ENCODE measurements around the gene TMEM121. TPM values are rescaled to one million over a fixed set of nuclear protein-coding genes. Genes with fewer than 3 reads are reported as not detected.

The TMEM121 gene
- 1 to 10 TPM; 3.2 to 7.2 (median 5.4) TPM for polyA plus RNA-seq (ENCODE audit: insufficient read length in 4 of 4)

DNA sequence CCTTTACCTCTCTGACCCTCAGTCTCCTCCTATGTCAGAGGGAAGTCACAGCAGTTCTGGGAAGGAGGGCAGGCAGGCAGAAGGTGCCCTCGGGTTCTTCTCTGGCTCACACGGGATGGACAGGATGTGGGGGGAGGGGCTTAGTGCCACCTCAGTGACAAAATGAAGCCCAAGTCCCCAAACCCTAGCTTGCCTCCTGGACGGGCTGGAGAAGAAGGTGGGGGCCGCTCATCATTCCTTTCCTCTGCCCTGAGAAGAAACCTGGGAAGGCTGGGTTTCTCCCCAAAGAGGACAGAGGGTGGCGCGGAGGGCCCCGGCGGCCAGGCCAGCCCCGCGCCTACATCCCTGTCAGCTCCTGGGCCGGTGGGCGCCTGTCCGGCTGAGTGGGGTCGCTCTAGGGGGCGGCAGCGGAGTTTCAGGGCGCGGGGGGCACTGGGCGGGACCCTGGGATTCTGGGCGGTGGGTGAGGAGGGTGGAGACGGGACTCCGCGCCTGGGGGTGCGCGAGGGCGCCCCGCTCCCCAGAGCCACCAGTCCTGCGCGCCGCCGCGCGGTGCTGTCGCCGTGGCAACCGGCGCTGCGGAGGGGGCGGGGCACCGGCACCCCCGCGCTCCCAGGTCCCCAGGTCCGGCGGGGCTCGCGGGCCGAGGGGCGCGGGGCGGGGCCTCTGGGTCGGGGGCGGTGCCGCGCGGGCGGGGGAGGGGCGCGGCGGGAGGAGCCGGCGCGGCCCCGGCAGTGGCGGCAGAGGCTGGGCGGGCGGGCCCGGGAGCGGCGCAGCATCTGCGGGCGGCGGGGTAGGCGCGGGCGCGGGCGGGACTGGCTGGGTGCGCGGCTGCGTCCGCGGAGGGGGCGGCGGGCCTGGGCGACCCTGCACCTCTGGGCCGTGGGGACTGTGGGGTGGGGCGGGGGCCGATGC, at the start of gene TMEM121:
Gene TMEM121, plus strand, starts transcription at position 723 of the 915 bp plus-strand sequence. CDS start 2,252 bp downstream, outside the sequence.
- DNase-seq (ENCODE audit: low read depth in 4 of 4, low spot score in 2 of 4): no peak

- DNase-seq (ENCODE audit: low read depth in 4 of 4, low spot score in 2 of 4): no peak
These were observed 49.3 kb upstream of the TMEM121 start for GRCh38 chr14:105476831-105477659.

- DNase-seq (ENCODE audit: low read depth in 4 of 4, low spot score in 2 of 4): no peak
These were observed 48.6 kb upstream of the TMEM121 start for GRCh38 chr14:105477660-105478397.

DNA sequence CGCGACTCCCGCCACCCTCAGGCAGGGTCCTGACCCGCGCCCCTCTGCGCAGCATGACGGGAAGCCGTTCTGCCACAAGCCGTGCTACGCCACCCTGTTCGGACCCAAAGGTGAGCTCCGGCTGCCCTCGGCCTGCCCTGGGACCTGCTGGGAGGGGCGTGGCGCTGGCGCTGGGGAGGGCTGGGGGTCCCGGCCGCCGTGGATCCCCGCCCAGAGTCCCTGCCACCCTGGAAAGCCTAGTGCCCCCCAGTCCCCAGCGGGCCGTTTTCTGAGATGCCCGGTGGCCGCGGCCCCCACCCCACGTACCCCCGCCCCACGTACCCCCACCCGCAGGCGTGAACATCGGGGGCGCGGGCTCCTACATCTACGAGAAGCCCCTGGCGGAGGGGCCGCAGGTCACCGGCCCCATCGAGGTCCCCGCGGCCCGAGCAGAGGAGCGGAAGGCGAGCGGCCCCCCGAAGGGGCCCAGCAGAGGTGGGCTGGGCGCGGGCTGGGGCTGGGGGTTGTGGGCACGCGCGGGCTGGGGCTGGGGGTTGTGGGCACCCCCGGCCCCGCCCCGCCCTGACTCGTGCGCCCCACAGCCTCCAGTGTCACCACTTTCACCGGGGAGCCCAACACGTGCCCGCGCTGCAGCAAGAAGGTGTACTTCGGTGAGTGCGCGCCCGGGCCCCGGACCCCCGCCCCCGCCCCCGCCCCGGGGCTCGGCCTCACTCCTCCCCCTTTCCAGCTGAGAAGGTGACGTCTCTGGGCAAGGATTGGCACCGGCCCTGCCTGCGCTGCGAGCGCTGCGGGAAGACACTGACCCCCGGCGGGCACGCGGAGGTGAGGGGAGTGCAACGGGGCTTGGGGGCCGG, 47.8 kb upstream of the TMEM121 start:
- DNase-seq (ENCODE audit: low read depth in 4 of 4, low spot score in 2 of 4): no peak

DNA sequence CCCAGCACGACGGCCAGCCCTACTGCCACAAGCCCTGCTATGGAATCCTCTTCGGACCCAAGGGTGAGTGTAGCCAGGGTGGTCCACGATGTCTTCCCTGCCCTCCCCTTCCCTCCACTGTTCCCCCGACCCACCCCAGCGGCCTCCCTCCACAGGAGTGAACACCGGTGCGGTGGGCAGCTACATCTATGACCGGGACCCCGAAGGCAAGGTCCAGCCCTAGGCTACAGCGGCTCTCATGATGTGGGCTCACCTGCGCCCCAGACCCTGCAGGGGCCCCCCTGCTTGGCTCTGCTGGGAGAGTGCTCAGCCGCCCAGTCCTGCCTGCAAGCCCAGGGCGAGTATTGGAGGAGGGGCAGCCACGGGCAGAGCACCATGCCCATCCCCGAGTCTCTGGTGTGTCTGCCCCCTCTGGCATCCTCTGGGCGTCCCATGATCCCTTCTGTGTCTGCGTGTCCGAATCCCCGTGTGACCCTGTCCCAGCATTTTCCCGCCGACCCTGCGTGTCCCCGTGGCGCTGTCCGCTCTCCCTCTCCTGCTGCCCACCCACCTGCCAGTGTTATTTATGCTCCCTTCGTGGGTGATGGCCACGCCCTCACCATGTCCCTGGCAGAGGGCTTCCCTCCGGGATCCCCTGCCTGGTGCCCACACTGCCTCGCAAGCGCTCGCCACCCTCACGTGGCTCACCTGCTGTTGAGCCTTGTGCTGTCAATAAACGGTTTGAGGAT, 46.8 kb upstream of the TMEM121 start:
- no peak for DNase-seq (ENCODE audit: low read depth in 4 of 4, low spot score in 2 of 4)

GRCh38 chr14:105480199-105480746, 46.1 kb upstream of the TMEM121 start:
- no peak for DNase-seq (ENCODE audit: low read depth in 4 of 4, low spot score in 2 of 4)

DNA sequence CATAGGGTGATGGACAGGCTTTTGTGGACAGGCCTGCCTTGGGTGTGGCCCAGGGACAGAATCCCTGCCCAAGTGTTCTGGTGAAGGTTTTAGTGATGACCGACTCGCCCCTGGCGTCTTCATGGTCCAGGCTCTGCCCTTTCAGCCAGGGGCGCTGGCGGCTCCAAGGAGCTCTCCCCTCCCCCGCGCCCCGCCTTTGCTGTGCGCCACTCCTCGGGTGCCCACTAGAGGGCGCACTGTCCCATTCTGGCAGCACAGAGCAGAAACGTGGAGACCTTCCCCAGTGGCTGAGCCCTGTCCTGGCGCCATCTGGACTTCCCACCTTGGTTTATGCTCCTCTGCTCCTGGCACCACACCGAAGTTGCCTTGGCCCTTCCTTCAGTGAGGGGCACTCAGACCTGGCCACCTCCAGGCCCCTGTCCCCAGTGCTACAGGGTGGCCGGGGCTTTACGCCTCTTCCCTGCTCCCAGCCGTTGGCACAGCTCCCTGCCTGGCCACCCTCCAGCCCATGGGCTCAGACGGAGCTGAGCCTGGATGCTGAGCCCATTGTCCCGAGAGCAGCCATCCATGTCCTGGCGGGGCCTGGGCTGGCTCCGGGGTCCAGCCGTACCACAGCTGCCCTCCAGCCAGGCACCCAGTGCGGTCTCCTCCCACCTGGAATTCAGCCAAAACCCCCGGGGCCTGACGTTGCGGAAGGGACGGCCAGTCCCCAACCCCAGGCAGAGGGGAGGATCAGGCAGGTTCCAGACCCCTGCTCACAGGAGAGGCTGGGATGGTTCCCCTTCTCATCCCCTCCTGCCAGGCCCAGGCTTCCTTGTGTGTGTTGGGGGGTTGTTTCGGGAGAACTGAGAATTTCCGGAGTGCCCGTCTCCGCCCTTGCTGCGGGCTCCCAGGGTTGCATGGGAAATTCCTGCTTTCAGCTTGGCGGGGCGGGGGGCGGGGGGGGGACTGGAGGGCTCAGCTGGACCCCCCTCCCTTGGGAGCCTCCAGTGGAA, 45.3 kb upstream of the TMEM121 start:
- peak; percentile 83 to 89 (median 86) for DNase-seq (ENCODE audit: low read depth in 4 of 4, low spot score in 2 of 4)

GRCh38 chr14:105481886-105482457, 44.4 kb upstream of the TMEM121 start:
- peak in 3 of 4 donors; percentile 91 to 93 (median 92) for DNase-seq (ENCODE audit: low read depth in 4 of 4, low spot score in 2 of 4)

DNA sequence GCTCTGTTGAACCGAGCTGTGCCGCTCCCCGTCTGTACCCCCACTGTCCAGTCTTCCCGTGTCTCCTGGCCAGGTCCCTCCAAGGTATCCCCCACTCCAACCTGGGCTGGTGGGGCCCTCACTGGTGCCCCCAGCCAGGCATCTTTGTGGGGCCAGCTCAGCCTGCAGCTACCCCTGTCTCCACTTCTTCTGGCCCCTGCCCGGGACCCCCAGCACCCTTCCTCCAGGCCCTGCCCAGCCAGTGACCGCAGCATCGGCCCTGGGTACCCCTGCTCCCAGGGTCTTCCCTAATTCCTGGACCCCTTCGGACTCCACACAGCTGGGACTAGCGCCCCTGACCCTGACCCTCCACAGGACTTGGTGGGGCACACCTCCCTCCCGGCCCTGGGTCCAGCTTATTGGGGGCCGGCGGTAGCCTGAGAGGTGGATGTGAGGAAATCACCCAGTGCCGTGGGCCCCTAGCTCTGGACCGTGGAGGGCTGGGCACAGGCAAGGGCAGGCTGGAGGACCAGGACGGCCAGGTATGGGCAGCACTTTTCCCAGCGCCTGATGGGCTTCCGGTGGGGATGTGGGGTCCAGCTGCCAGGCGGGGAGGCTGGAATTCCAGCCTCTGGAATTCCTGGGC, 43.8 kb upstream of the TMEM121 start:
- DNase-seq (ENCODE audit: low read depth in 4 of 4, low spot score in 2 of 4): no peak

GRCh38 chr14:105483300-105484068, 42.9 kb upstream of the TMEM121 start:
- DNase-seq (ENCODE audit: low read depth in 4 of 4, low spot score in 2 of 4): no peak

DNA sequence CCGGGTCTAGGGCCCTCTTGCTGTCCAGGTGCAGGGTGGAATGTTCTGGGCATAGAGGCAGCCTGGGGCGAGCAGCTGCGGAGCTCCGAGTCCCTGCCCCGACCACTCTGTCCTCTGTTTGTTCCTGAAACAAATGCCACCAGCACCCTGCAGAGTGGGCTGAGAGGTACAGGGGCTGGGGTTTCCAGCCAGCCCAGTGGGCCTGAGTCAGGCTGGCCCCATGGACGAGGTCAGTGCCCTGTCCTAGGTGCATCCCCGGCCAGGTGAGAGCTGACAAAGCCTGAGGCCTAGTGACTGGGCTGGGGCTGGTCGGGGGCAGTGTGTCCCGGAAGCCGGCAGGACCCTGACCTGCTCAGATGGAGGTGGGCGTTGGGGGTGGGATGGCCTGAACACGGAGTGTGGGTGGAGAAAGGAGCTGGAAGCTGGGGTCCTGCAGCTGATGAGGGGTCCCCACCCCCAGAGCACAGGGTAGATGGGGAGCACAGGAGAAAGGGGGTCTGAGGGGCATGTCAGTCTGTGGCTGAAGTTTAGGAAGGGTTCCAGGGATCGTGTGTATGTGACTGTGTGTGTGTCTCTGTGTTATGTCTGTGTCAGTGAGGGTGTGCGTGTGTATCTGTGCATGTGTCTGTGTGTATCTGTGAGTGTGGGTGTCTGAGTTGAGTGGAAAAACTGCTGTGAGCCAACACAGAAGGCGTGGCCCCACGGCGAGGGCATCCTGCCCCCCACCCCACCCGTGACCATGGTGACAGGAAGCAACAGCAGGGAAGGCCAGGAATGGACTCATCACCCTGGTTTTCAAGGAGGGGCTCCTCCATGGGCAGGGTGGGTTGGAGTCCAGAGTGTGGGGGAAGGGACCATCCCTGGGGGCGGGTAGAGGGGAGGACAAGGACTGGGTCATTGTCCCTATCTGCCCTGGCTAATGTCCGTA, 42.0 kb upstream of the TMEM121 start:
- no peak for DNase-seq (ENCODE audit: low read depth in 4 of 4, low spot score in 2 of 4)

- DNase-seq (ENCODE audit: low read depth in 4 of 4, low spot score in 2 of 4): no peak
These were observed 41.4 kb upstream of the TMEM121 start for GRCh38 chr14:105484997-105485393.

GRCh38 chr14:105485739-105486162, 40.6 kb upstream of the TMEM121 start:
- DNase-seq (ENCODE audit: low read depth in 4 of 4, low spot score in 2 of 4): no peak

- DNase-seq (ENCODE audit: low read depth in 4 of 4, low spot score in 2 of 4): no peak
These were observed 40.0 kb upstream of the TMEM121 start, which contains the start of gene CRIP1 for GRCh38 chr14:105486163-105486973. CRIP1 (plus strand) TSS chr14:105486886; CDS start chr14:105487260, 374 bp downstream.

Data from left renal cortex interstitium (tissue), 4 donors.